A673 (cell line): ENCODE results near the gene SOBP.

Source experiments
- CTCF ChIP-seq: fragments of 300-800, 200-600 bp; sonication (generic); conservative IDR thresholded peaks from 2 replicates; pipeline ENCODE4 v1.5.1; 2017; ENCODE audit warnings: low read depth, mild to moderate bottlenecking, antibody characterized with exemption, low read length, moderate library complexity, mixed read lengths
- EZH2 ChIP-seq: fragments of 200-600 bp; sonication (generic); IDR thresholded peaks from 2 replicates; pipeline ENCODE4 v1.6.1; 2017; ENCODE audit warnings: borderline replicate concordance, low read depth, mild to moderate bottlenecking, mixed read lengths, antibody characterized with exemption, low read length; ENCODE audit not compliant: poor library complexity, severe bottlenecking

GRCh38 chr6:107473660-107474059 lies 16.3 kb upstream of the SOBP start:
- TF ChIP-seq CTCF (no peak), EZH2 (no peak)
